ENCODE results near the gene PCCB. TPM values are rescaled to one million over a fixed set of nuclear protein-coding genes. Genes with fewer than 3 reads are reported as not detected.
A peak's percentile ranks its signal among the peaks of the same experiment; 100 is the strongest.
"Not testable (repeated sequence)": the region's sequence is repeated elsewhere in the genome, so short reads cannot be mapped to it uniquely, and the experiment has no call there.

The PCCB gene
- total RNA-seq, 1 donor from 2014 or later: 35.2 TPM

DNA sequence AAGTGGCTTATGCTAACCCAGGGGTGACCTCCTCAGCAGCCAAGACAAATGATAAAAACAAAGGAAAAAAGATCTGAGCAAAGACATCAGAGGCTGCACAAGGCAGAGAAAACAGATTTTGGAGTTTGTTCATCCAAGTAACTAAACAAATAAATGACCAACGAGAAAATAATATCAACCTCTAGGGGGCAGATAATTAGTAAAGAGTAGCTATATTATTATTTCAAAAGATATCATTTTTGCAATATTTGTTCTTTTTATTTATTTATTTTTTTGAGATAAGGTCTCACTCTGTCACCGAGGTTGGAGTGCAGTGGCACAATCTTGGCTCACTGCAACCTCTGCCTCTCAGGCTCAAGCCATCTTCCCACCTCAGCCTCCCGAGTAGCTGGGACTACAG is 101.8 kb downstream of the PCCB start:
- no peak overlapping the region for H3K27ac Mint-ChIP-seq (ENCODE audit: unreplicated experiment)

DNA sequence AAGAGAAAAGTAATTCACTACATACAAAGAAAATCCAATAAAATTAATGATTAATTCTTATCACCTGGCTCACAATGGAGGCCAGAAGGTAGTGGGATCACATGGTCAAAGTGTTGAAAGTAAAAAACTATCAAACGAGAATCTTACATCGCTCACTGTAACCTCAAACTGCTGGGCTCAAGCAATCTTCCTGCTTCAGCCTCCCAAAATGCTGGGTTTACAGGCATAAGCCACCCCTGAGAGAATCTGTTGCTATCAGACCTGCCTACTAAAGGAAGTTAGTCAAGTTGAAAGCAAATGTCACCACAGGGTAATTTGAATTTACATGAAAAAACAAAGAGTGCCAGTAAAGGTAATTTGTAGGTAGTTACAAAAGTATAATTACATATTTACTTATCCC is 103.3 kb downstream of the PCCB start:
- H3K36me3 Mint-ChIP-seq (ENCODE audit: low read depth, unreplicated experiment): peaks cover 5% of the 10 kb centered on the region
- no peaks in the 10 kb centered on the region for H3K4me1 Mint-ChIP-seq (ENCODE audit: unreplicated experiment)
- H3K27me3 Mint-ChIP-seq (ENCODE audit: unreplicated experiment): peaks cover 4% of the 10 kb centered on the region
- H3K9me3 Mint-ChIP-seq (ENCODE audit: unreplicated experiment): no peaks in the 10 kb centered on the region
- no peak overlapping the region for H3K27ac Mint-ChIP-seq (ENCODE audit: unreplicated experiment)
- TF ChIP-seq, protein P1, sequence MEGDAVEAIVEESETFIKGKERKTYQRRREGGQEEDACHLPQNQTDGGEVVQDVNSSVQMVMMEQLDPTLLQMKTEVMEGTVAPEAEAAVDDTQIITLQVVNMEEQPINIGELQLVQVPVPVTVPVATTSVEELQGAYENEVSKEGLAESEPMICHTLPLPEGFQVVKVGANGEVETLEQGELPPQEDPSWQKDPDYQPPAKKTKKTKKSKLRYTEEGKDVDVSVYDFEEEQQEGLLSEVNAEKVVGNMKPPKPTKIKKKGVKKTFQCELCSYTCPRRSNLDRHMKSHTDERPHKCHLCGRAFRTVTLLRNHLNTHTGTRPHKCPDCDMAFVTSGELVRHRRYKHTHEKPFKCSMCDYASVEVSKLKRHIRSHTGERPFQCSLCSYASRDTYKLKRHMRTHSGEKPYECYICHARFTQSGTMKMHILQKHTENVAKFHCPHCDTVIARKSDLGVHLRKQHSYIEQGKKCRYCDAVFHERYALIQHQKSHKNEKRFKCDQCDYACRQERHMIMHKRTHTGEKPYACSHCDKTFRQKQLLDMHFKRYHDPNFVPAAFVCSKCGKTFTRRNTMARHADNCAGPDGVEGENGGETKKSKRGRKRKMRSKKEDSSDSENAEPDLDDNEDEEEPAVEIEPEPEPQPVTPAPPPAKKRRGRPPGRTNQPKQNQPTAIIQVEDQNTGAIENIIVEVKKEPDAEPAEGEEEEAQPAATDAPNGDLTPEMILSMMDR (IDR thresholded peaks at IDR 0.05; ENCODE audit: unreplicated experiment): no peak
- H3K4me3 Mint-ChIP-seq (ENCODE audit: unreplicated experiment): no peak overlapping the region
- DNase-seq (ENCODE audit: low spot score): no peak

More for the DNA sequence above, 101.8 kb downstream of the PCCB start:
- Mint-ChIP-seq H3K4me3 (ENCODE audit: unreplicated experiment) (no peak overlapping the region), H3K27me3 (ENCODE audit: unreplicated experiment) (peaks cover 4% of the 10 kb centered on the region), H3K9me3 (ENCODE audit: unreplicated experiment) (no peaks in the 10 kb centered on the region), H3K4me1 (ENCODE audit: unreplicated experiment) (no peaks in the 10 kb centered on the region), H3K36me3 (ENCODE audit: low read depth, unreplicated experiment) (peaks cover 5% of the 10 kb centered on the region)
- DNase-seq (ENCODE audit: low spot score): no peak
- TF ChIP-seq, protein P1 (IDR thresholded peaks at IDR 0.05; ENCODE audit: unreplicated experiment): peak; percentile 73

DNA sequence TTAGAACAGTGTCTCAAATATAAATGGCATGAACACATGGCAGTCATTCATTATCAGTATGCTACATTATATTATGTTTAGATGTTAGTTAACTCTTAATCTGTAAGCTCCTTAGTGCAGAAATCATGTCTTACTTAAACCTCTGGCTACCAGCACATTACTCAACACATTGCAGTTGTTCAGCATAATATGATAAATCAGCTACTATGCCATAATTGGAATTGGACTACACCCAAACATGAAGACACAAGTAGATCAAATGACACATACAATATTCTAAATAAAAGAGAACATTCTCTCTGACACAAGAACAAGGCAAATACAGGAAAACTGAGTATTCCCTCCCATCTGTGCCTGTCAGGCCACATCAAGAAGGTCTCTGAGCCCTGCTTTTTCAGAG is 116.1 kb downstream of the PCCB start:
- Mint-ChIP-seq H3K4me3 (ENCODE audit: unreplicated experiment) (no peak overlapping the region), H3K27ac (ENCODE audit: unreplicated experiment) (no peak overlapping the region), H3K4me1 (ENCODE audit: unreplicated experiment) (no peaks in the 10 kb centered on the region), H3K36me3 (ENCODE audit: low read depth, unreplicated experiment) (no peaks in the 10 kb centered on the region), H3K27me3 (ENCODE audit: unreplicated experiment) (no peaks in the 10 kb centered on the region), H3K9me3 (ENCODE audit: unreplicated experiment) (no peaks in the 10 kb centered on the region)
- no peak for DNase-seq (ENCODE audit: low spot score)
- TF ChIP-seq, protein P1 (IDR thresholded peaks at IDR 0.05; ENCODE audit: unreplicated experiment): no peak

DNA sequence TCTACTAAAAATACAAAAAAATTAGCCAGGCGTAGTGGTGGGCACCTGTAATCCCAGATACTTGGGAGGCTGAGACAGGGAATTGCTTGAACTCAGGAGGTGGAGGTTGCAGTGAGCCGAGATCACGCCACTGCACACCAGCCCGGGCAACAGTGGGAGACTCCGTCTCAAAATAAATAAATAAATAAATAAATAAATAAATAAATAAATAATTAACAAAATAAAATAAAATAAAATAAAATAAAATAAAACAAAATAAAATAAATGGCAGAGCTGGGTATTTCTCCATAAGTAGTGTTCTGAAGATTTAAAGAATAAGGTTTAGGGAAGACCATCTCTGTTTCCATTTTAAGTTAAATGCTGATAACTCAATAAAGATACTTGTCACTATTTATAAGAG is 125.7 kb downstream of the PCCB start:
- H3K27me3 Mint-ChIP-seq (ENCODE audit: unreplicated experiment); H3K4me1 Mint-ChIP-seq (ENCODE audit: unreplicated experiment); H3K9me3 Mint-ChIP-seq (ENCODE audit: unreplicated experiment); H3K4me3 Mint-ChIP-seq (ENCODE audit: unreplicated experiment); H3K27ac Mint-ChIP-seq (ENCODE audit: unreplicated experiment); DNase-seq (ENCODE audit: low spot score): not testable (repeated sequence)
- H3K36me3 Mint-ChIP-seq (ENCODE audit: low read depth, unreplicated experiment): peaks cover 19% of the 10 kb centered on the region

DNA sequence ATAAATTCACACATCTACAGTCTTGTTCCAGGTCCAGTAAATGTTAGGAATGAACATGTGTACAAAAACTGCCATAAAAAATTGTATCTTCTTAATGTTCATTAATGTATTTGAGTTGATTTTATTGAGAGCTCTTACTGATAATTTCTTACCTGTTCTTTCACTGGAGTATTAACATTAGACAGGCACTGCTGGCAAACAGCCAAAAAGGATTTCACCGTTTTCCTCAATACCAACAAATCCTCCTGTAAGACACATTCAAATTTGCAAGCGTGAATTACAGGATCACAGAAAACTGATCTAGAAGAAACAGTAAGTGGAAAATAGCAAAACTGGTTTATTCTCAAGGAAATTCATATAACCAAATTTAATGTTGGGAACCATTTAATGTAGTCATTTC is 127.4 kb downstream of the PCCB start:
- Mint-ChIP-seq H3K4me3 (ENCODE audit: unreplicated experiment) (no peak overlapping the region), H3K9me3 (ENCODE audit: unreplicated experiment) (no peaks in the 10 kb centered on the region), H3K4me1 (ENCODE audit: unreplicated experiment) (no peaks in the 10 kb centered on the region), H3K27ac (ENCODE audit: unreplicated experiment) (no peak overlapping the region), H3K36me3 (ENCODE audit: low read depth, unreplicated experiment) (peaks cover 14% of the 10 kb centered on the region), H3K27me3 (ENCODE audit: unreplicated experiment) (no peaks in the 10 kb centered on the region)
- DNase-seq (ENCODE audit: low spot score): no peak
- TF ChIP-seq, protein P1 (IDR thresholded peaks at IDR 0.05; ENCODE audit: unreplicated experiment): no peak

DNA sequence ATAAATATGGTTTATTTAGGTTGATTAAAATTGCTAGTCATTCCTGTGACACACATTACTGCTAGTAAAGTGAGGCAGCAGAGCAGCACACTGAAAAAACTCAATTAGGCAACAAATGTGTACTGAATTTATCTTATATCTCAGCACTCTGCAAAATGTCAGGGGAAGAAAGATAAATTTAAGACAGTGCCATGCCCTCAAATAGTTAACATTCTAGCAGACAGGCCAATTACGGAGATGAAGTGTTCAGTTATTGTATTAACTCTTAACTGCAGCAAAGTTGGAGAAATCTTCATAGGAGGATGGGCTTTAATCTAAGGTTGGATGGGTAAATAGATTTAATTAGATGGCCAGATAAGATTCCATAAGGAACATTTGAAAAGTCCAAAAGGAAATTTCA is 127.9 kb downstream of the PCCB start:
- H3K27me3 Mint-ChIP-seq (ENCODE audit: unreplicated experiment): no peaks in the 10 kb centered on the region
- no peaks in the 10 kb centered on the region for H3K4me1 Mint-ChIP-seq (ENCODE audit: unreplicated experiment)
- DNase-seq (ENCODE audit: low spot score): no peak
- no peaks in the 10 kb centered on the region for H3K9me3 Mint-ChIP-seq (ENCODE audit: unreplicated experiment)
- no peak overlapping the region for H3K27ac Mint-ChIP-seq (ENCODE audit: unreplicated experiment)
- H3K4me3 Mint-ChIP-seq (ENCODE audit: unreplicated experiment): no peak overlapping the region
- H3K36me3 Mint-ChIP-seq (ENCODE audit: low read depth, unreplicated experiment): peaks cover 12% of the 10 kb centered on the region
- TF ChIP-seq, protein P1 (IDR thresholded peaks at IDR 0.05; ENCODE audit: unreplicated experiment): no peak

Measured in endothelial cell (in vitro differentiated cells).